HepG2 (cell line): ENCODE results near the gene CACNA2D3. TPM values are rescaled to one million over a fixed set of nuclear protein-coding genes. Genes with fewer than 3 reads are reported as not detected.

ENCODE experiments used
- ATAC-seq: fragments of 200-7000 bp; cut with Tn5 transposase; 3 replicates; pipeline ENCODE4 v1.9.1; 2020; ENCODE audit warnings: mild to moderate bottlenecking, moderate library complexity
- BruUV-seq: library from RNA; stranded (reverse); fragments of 400-500 nt; replicated peaks from 2 replicates; lab custom pipeline; 2021; lab: Mats Ljungman, UMichigan
- CTCF ChIA-PET: fragments of 300-600 bp; formaldehyde crosslinking; extraction: SDS; loops from one replicate; lab custom pipeline; 2021; ENCODE audit warnings: low total read pairs, inconsistent platforms, low intra/inter-chr PET ratio; lab: Yijun Ruan, JAX
- POLR2A ChIA-PET: fragments of 350-600 bp; sonication (Branson Sonifier 250); formaldehyde crosslinking; loops from one replicate; lab custom pipeline; 2020; ENCODE audit warnings: antibody characterized with exemption, inconsistent platforms; lab: Yijun Ruan, JAX
- DNase-seq: peaks from one replicate; pipeline ENCODE4 v3.0.0-alpha.2; 2015; ENCODE audit warnings: low spot score
- FAIRE-seq: peaks from 3 replicates; lab custom pipeline; 2011; peaks lifted over from hg19 to GRCh38; lab: Jason Lieb, UNC
- H2AFZ ChIP-seq: one replicate; pipeline ENCODE4 v1.6.1; 2011; ENCODE audit warnings: low read length, inconsistent platforms
- H3K27ac ChIP-seq: fragments of 300-600 bp; 3 replicates; pipeline ENCODE4 v1.8.0; 2011; ENCODE audit warnings: mixed run types, mild to moderate bottlenecking, mixed read lengths, low read length, inconsistent platforms; ENCODE audit not compliant: insufficient read depth; ENCODE audit errors: extremely low read length
- H3K27me3 ChIP-seq, 2 experiments: fragments of 200-600 bp in 1 of 2; 2 replicates in 1 of 2; 3 replicates in 1 of 2; pipeline versions ENCODE4 v1.6.0 to v1.8.0; 2011; ENCODE audit warnings: low read length in 2 of 2, mild to moderate bottlenecking in 2 of 2, moderate library complexity in 2 of 2, inconsistent platforms in 1 of 2; ENCODE audit not compliant: insufficient read depth in 2 of 2, control insufficient read depth in 1 of 2
- H3K36me3 ChIP-seq, 2 experiments: fragments of 200-600 bp in 1 of 2; replicated peaks in 1 of 2; 2 replicates in 1 of 2; 3 replicates in 1 of 2; pipeline versions ENCODE4 v1.5.1 to v1.8.0; 2011; ENCODE audit warnings: low read length in 2 of 2, inconsistent platforms in 1 of 2; ENCODE audit not compliant: insufficient read depth in 2 of 2, control insufficient read depth in 1 of 2
- H3K4me1 ChIP-seq: 2 replicates; pipeline ENCODE4 v1.5.1; 2012; ENCODE audit warnings: low read length, inconsistent platforms; ENCODE audit not compliant: insufficient read depth
- H3K4me2 ChIP-seq: 2 replicates; pipeline ENCODE4 v1.6.0; 2011; ENCODE audit warnings: low read depth, low read length, inconsistent platforms
- H3K4me3 ChIP-seq, 3 experiments: fragments of 200-600 bp in 1 of 3; sonication (generic), shearing (Covaris generic) in 1 of 3; replicated peaks in 1 of 3; 2 replicates each; pipeline ENCODE4 v1.5.1; 2011 to 2016; ENCODE audit warnings: low read length in 3 of 3, inconsistent platforms in 2 of 3, low read depth in 2 of 3, mild to moderate bottlenecking in 2 of 3, control low read depth in 1 of 3, mixed read lengths in 1 of 3; ENCODE audit not compliant: insufficient read depth in 1 of 3
- H3K79me2 ChIP-seq: one replicate; pipeline ENCODE4 v1.6.1; 2011; ENCODE audit warnings: low read length, inconsistent platforms; ENCODE audit not compliant: insufficient read depth
- H3K9ac ChIP-seq: 2 replicates; pipeline ENCODE4 v1.6.0; 2011; ENCODE audit warnings: mild to moderate bottlenecking, low read depth, low read length, inconsistent platforms; ENCODE audit not compliant: insufficient read depth
- H3K9me3 ChIP-seq: 2 replicates; pipeline ENCODE4 v1.5.1; 2012; ENCODE audit warnings: mild to moderate bottlenecking, low read length
- H4K20me1 ChIP-seq: 2 replicates; pipeline ENCODE4 v1.6.0; 2011; ENCODE audit warnings: inconsistent platforms, mild to moderate bottlenecking, low read length, moderate library complexity; ENCODE audit not compliant: insufficient read depth
- DNMT1 ChIP-seq: sonication (generic); formaldehyde crosslinking; IDR thresholded peaks from 2 replicates; pipeline ENCODE4 v1.5.1; 2020; ENCODE audit warnings: mild to moderate bottlenecking, missing genetic modification reagents
- FOXJ3 ChIP-seq: sonication (generic); formaldehyde crosslinking; IDR thresholded peaks from 2 replicates; pipeline ENCODE4 v1.4.0; 2020; ENCODE audit warnings: missing genetic modification reagents, mild to moderate bottlenecking, borderline replicate concordance
- GLI4 ChIP-seq: sonication (generic); formaldehyde crosslinking; IDR thresholded peaks from 2 replicates; pipeline ENCODE4 v1.5.1; 2020; ENCODE audit warnings: missing genetic modification reagents, mild to moderate bottlenecking, moderate library complexity, borderline replicate concordance
- GPBP1L1 ChIP-seq: sonication (generic); formaldehyde crosslinking; IDR thresholded peaks from 2 replicates; pipeline ENCODE4 v1.5.0; 2020; ENCODE audit warnings: mild to moderate bottlenecking, missing genetic modification reagents
- HDAC6 ChIP-seq: fragments of 200-600 bp; sonication (generic); IDR thresholded peaks from 2 replicates; pipeline ENCODE4 v1.7.0; 2017; ENCODE audit warnings: mild to moderate bottlenecking, antibody characterized with exemption, low read length, low read depth
- KMT2A ChIP-seq: sonication (generic); formaldehyde crosslinking; IDR thresholded peaks from 2 replicates; pipeline ENCODE4 v1.4.0; 2020; ENCODE audit warnings: missing genetic modification reagents
- NKX3-1 ChIP-seq: sonication (generic); formaldehyde crosslinking; IDR thresholded peaks from 2 replicates; pipeline ENCODE4 v1.5.0; 2020; ENCODE audit warnings: missing genetic modification reagents
- PAXIP1 ChIP-seq: sonication (generic); formaldehyde crosslinking; conservative IDR thresholded peaks from 2 replicates; pipeline ENCODE4 v1.4.0; 2020; ENCODE audit warnings: mild to moderate bottlenecking, missing genetic modification reagents, moderate library complexity
- RFX3 ChIP-seq: IDR thresholded peaks from 2 replicates; pipeline ENCODE4 v1.6.1; 2016; ENCODE audit warnings: missing biosample characterization, missing genetic modification reagents
- SALL1 ChIP-seq: sonication (generic); formaldehyde crosslinking; IDR thresholded peaks from 2 replicates; pipeline ENCODE4 v1.8.0; 2022; ENCODE audit warnings: mild to moderate bottlenecking, missing genetic modification reagents
- TOE1 ChIP-seq: sonication (generic); formaldehyde crosslinking; IDR thresholded peaks from 2 replicates; pipeline ENCODE4 v1.4.0; 2020; ENCODE audit warnings: mild to moderate bottlenecking, missing genetic modification reagents
- TP53 ChIP-seq: sonication (generic); formaldehyde crosslinking; conservative IDR thresholded peaks from 2 replicates; pipeline ENCODE4 v1.4.0; 2020; ENCODE audit warnings: missing genetic modification reagents
- ZBTB26 ChIP-seq: IDR thresholded peaks from 2 replicates; pipeline ENCODE4 v1.6.1; 2016; ENCODE audit warnings: missing compliant biosample characterization, missing genetic modification reagents, borderline replicate concordance
- ZBTB46 ChIP-seq: sonication (generic); formaldehyde crosslinking; IDR thresholded peaks from 2 replicates; pipeline ENCODE4 v1.4.0; 2020; ENCODE audit warnings: mild to moderate bottlenecking, missing genetic modification reagents, borderline replicate concordance
- ZFYVE20 ChIP-seq: sonication (generic); formaldehyde crosslinking; IDR thresholded peaks from 2 replicates; pipeline ENCODE4 v1.8.0; 2023; ENCODE audit warnings: low read depth, mild to moderate bottlenecking, moderate library complexity, missing genetic modification reagents, borderline replicate concordance
- ZNF274 ChIP-seq: sonication (generic); formaldehyde crosslinking; IDR thresholded peaks from 2 replicates; pipeline ENCODE4 v1.5.1; 2020; ENCODE audit warnings: mild to moderate bottlenecking, missing genetic modification reagents
- ZNF781 ChIP-seq: sonication (generic); formaldehyde crosslinking; IDR thresholded peaks from 2 replicates; pipeline ENCODE4 v1.5.1; 2020; ENCODE audit warnings: borderline replicate concordance, mild to moderate bottlenecking, missing genetic modification reagents; ENCODE audit errors: not compliant biosample characterization
- WGBS: methylation state at CpG from one replicate; pipeline ENCODE4 v1.1.6; 2017; ENCODE audit warnings: low lambda C conversion rate; 5-methylcytosine and 5-hydroxymethylcytosine counted together
- in situ Hi-C: cut with HindIII; loops from 2 replicates; pipeline ENCODE4 v1.10.0; 2017; ENCODE audit warnings: low pct_unique_long_range_greater_than_20kb; ENCODE audit not compliant: extremely low pct_ligation_motif_present
- intact Hi-C: fragments of 100-400 bp; cut with micrococcal nuclease; formaldehyde crosslinking; loops from one replicate; pipeline ENCODE4 v1.10.0; 2022; ENCODE audit not compliant: unreplicated experiment
- polyA plus RNA-seq, 8 experiments: library from polyadenylated mRNA; depleted of rRNA in 3 of 8; stranded (reverse) in 7 of 8; unstranded in 1 of 8; fragments of >200 nt; fragmentation: Illumina TruSeq in 4 of 8; extraction: Trizol in 4 of 8; gene quantifications; 2 replicates each; pipeline versions ENCODE4 v1.2.1 to v1.2.3, GENCODE V29; 2011 to 2016; ENCODE audit warnings: low read depth in 4 of 8, missing spikeins in 1 of 8, mixed read lengths in 1 of 8; ENCODE audit not compliant: insufficient read depth in 1 of 8
- total RNA-seq, 5 experiments: library from RNA; depleted of rRNA; stranded (reverse); fragments of >200 nt; fragmentation: Illumina TruSeq; extraction: Trizol; gene quantifications; 2 replicates each; pipeline ENCODE4 v1.2.3, GENCODE V29; 2016; ENCODE audit warnings: low read depth in 1 of 5

The CACNA2D3 gene
- total and polyA plus RNA-seq, 2 of the 13 experiments (the other 11 are each of a cell fraction or from before 2014, with no cell fraction given): not detected

GRCh38 chr3:55078876-55079275 lies 956.5 kb downstream of the CACNA2D3 start:
- DNase-seq: no peak
- ChIA-PET POLR2A (no interaction called here), CTCF (no interaction called here)
- BruUV-seq: no TSS peak
- FAIRE-seq: no peak
- H3K36me3 ChIP-seq: no peaks in the 10 kb centered on the region
- H3K9ac ChIP-seq: no peak overlapping the region
- H3K9me3 ChIP-seq: no peaks in the 10 kb centered on the region
- H3K4me2 ChIP-seq: no peak overlapping the region
- no peak overlapping the region for H3K27ac ChIP-seq
- no peak overlapping the region for H3K4me3 ChIP-seq
- in situ Hi-C loops: no loop called here
- no peak for ATAC-seq
- 0 out of 5 replicates have a peak, but pooled peaks cover 0 to 5% of the 10 kb centered on the region in 2 experiments for H3K27me3 ChIP-seq
- no peak overlapping the region for H2AFZ ChIP-seq
- H3K4me1 ChIP-seq: no peaks in the 10 kb centered on the region
- no peaks in the 10 kb centered on the region for H4K20me1 ChIP-seq
- no peaks in the 10 kb centered on the region for H3K79me2 ChIP-seq
- WGBS: 3% methylated on average over 7 of the region's 7 CpGs
- intact Hi-C loops: no loop called here
- no peak for TF ChIP-seq TP53
- TF ChIP-seq TOE1 (CRISPR knock-in tag): no peak
- TF ChIP-seq PAXIP1 (CRISPR knock-in tag): no peak
- TF ChIP-seq KMT2A (CRISPR knock-in tag): no peak
- TF ChIP-seq ZFYVE20 (CRISPR knock-in tag): no peak
- TF ChIP-seq ZNF274: no peak
- no peak for TF ChIP-seq HDAC6
- no peak for TF ChIP-seq RFX3 (CRISPR knock-in tag)
- no peak for TF ChIP-seq ZBTB46 (CRISPR knock-in tag)
- TF ChIP-seq DNMT1: no peak
- TF ChIP-seq GLI4 (CRISPR knock-in tag): no peak
- TF ChIP-seq ZBTB26 (CRISPR knock-in tag): no peak
- TF ChIP-seq ZNF781 (CRISPR knock-in tag): no peak
- TF ChIP-seq FOXJ3 (CRISPR knock-in tag): no peak
- TF ChIP-seq SALL1: no peak
- TF ChIP-seq NKX3-1 (CRISPR knock-in tag): no peak
- TF ChIP-seq GPBP1L1 (CRISPR knock-in tag): no peak
